Ishikawa (cell line): ENCODE data around the gene NBAS.

Source experiments
- CEBPB ChIP-seq: IDR thresholded peaks from 2 replicates; pipeline ENCODE4 v1.6.1; 2012
- CREB1 ChIP-seq: IDR thresholded peaks from 2 replicates; pipeline ENCODE4 v1.6.1; 2012; ENCODE audit warnings: low read depth
- EGR1 ChIP-seq: IDR thresholded peaks from 2 replicates; pipeline ENCODE4 v1.6.1; 2012
- EP300 ChIP-seq: IDR thresholded peaks from 2 replicates; pipeline ENCODE4 v1.6.1; 2012; ENCODE audit warnings: borderline replicate concordance
- FOXM1 ChIP-seq: IDR thresholded peaks from 2 replicates; pipeline ENCODE4 v1.6.1; 2012; ENCODE audit warnings: low read depth, borderline replicate concordance
- MAX ChIP-seq: IDR thresholded peaks from 2 replicates; pipeline ENCODE4 v1.6.1; 2012
- NFIC ChIP-seq: IDR thresholded peaks from 2 replicates; pipeline ENCODE4 v1.6.1; 2012
- RAD21 ChIP-seq: IDR thresholded peaks from 2 replicates; pipeline ENCODE4 v1.6.1; 2012; ENCODE audit warnings: low read depth
- REST ChIP-seq: IDR thresholded peaks from 2 replicates; pipeline ENCODE4 v1.6.1; 2012; ENCODE audit warnings: low read depth, mild to moderate bottlenecking
- TAF1 ChIP-seq: IDR thresholded peaks from 2 replicates; pipeline ENCODE4 v1.6.1; 2012; ENCODE audit warnings: low read depth, mild to moderate bottlenecking
- TCF12 ChIP-seq: IDR thresholded peaks from 2 replicates; pipeline ENCODE4 v1.6.1; 2012; ENCODE audit warnings: low read depth
- TEAD4 ChIP-seq: IDR thresholded peaks from 2 replicates; pipeline ENCODE4 v1.6.1; 2012
- USF1 ChIP-seq: IDR thresholded peaks from 2 replicates; pipeline ENCODE4 v1.6.1; 2012
- YY1 ChIP-seq: IDR thresholded peaks from 2 replicates; pipeline ENCODE4 v1.6.1; 2012; ENCODE audit warnings: low read depth
- ZBTB7A ChIP-seq: IDR thresholded peaks from 2 replicates; pipeline ENCODE4 v1.6.1; 2012; ENCODE audit warnings: low read depth

Gene NBAS

GRCh38 chr2:15510552-15510951 is 50.6 kb downstream of the NBAS start:
- TF ChIP-seq TEAD4, result no peak
- no peak for TF ChIP-seq RAD21

GRCh38 chr2:15510131-15510530 is 51.0 kb downstream of the NBAS start:
- TF ChIP-seq CREB1 (no peak), USF1 (no peak), YY1 (no peak), TAF1 (no peak)

- TF ChIP-seq ZBTB7A, result no peak
- no peak for TF ChIP-seq NFIC
- TF ChIP-seq MAX, result no peak
- no peak for TF ChIP-seq EGR1
- TF ChIP-seq CEBPB, result no peak
- no peak for TF ChIP-seq USF1
- TF ChIP-seq FOXM1, result no peak
- no peak for TF ChIP-seq REST
- TF ChIP-seq TAF1, result no peak
- no peak for TF ChIP-seq EP300
- TF ChIP-seq TCF12, result no peak
- no peak for TF ChIP-seq YY1
- no peak for TF ChIP-seq TEAD4
- TF ChIP-seq CREB1, result no peak
- no peak for TF ChIP-seq RAD21
Measured at GRCh38 chr2:15507697-15508096, 53.4 kb downstream of the NBAS start.

- TF ChIP-seq NFIC (no peak), FOXM1 (no peak), RAD21 (no peak), EP300 (no peak), USF1 (no peak), TCF12 (no peak), REST (no peak), CREB1 (no peak), TAF1 (no peak), EGR1 (no peak), MAX (no peak), ZBTB7A (no peak), CEBPB (no peak), YY1 (no peak), TEAD4 (no peak)
Measured at GRCh38 chr2:15507061-15507460, 54.1 kb downstream of the NBAS start.

- TF ChIP-seq TEAD4, result no peak
Measured at GRCh38 chr2:15506229-15506819, 54.8 kb downstream of the NBAS start.

GRCh38 chr2:15504882-15505663 is 56.1 kb downstream of the NBAS start:
- TF ChIP-seq EP300 (no peak), NFIC (no peak), FOXM1 (no peak), USF1 (no peak), RAD21 (no peak), YY1 (no peak), TCF12 (no peak), MAX (no peak), TEAD4 (no peak), CEBPB (no peak), ZBTB7A (no peak)
